ENCODE data around the gene CDH4. TPM values are rescaled to one million over a fixed set of nuclear protein-coding genes. Genes with fewer than 3 reads are reported as not detected.
"Not testable (repeated sequence)": the region's sequence is repeated elsewhere in the genome, so short reads cannot be mapped to it uniquely, and the experiment has no call there.

Gene CDH4
- total and polyA plus RNA-seq, 9 of the 15 experiments (the other 6 are each of a cell fraction or from before 2014, with no cell fraction given) = 0.04 TPM; not detected in 8

DNA sequence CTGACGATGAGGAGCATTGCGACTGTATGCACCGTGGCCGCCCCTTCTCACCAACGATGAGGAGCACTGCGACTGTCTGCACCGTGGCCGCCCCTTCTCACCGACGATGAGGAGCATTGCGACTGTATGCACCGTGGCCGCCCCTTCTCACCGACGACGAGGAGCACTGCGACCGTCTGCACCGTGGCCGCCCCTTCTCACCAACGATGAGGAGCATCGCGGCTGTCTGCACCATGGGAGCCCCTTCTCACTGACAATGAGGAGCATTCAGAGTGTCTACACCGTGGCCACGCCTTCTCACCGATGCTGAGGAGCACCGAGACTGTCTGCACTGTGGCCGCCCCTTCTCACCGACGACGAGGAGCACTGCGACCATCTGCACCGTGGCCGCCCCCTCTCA is 692.9 kb downstream of the CDH4 start:
- H3K4me1 ChIP-seq (replicated peaks in 1 of 2; ENCODE audit: control insufficient read depth in 2 of 2, insufficient read depth in 2 of 2, low read length in 2 of 2); POLR2A ChIA-PET; in situ Hi-C loops (cut with MboI); H3K27ac ChIP-seq (ENCODE audit: extremely low read depth, low read depth, low read length); ATAC-seq; H3K4me2 ChIP-seq (ENCODE audit: insufficient read depth, low read length); CTCF ChIA-PET (ENCODE audit: low intra/inter-chr PET ratio); DNase-seq (ENCODE audit: extremely low read depth in 1 of 4, low spot score in 3 of 4); FAIRE-seq; BruUV-seq (replicated peaks); H4K20me1 ChIP-seq (replicated peaks; ENCODE audit: control insufficient read depth, insufficient read depth, low read length); H3K9me3 ChIP-seq (replicated peaks; ENCODE audit: control insufficient read depth, insufficient read depth, low read depth, low read length); H3K9me1 ChIP-seq (ENCODE audit: control insufficient read depth, insufficient read depth, low read length); H3K36me3 ChIP-seq (ENCODE audit: control insufficient read depth, insufficient read depth, low read length); H3K4me3 ChIP-seq; H3K79me2 ChIP-seq (ENCODE audit: control insufficient read depth, insufficient read depth, low read length); H2AFZ ChIP-seq (ENCODE audit: low read depth, low read length); intact Hi-C loops (cut with micrococcal nuclease); H3K9ac ChIP-seq (ENCODE audit: insufficient read depth in 1 of 2, low read depth in 2 of 2, low read length in 2 of 2): not testable (repeated sequence)
- WGBS (ENCODE audit: insufficient coverage, low coverage, missing lambda C conversion rate) = 45% methylated on average over 8 of the region's 34 CpGs
- peaks cover 0 to 18% of the 10 kb centered on the region in 2 experiments; a peak in 2 of 5 replicates for H3K27me3 ChIP-seq (ENCODE audit: control insufficient read depth in 2 of 2, insufficient read depth in 2 of 2, low read length in 2 of 2)
- TF ChIP-seq ZNF263 (CRISPR knock-in tag; IDR thresholded peaks at IDR 0.05; ENCODE audit: borderline replicate concordance) = 0 out of 2 replicates have a peak, but pooled peaks have one; percentile 10

GRCh38 chr20:61945495-61945894 is 693.4 kb downstream of the CDH4 start:
- H3K4me3 ChIP-seq; DNase-seq (ENCODE audit: extremely low read depth in 1 of 4, low spot score in 3 of 4); H3K9ac ChIP-seq (ENCODE audit: insufficient read depth in 1 of 2, low read depth in 2 of 2, low read length in 2 of 2); H3K36me3 ChIP-seq (ENCODE audit: control insufficient read depth, insufficient read depth, low read length); intact Hi-C loops (cut with micrococcal nuclease); H3K79me2 ChIP-seq (ENCODE audit: control insufficient read depth, insufficient read depth, low read length); H3K4me2 ChIP-seq (ENCODE audit: insufficient read depth, low read length); H4K20me1 ChIP-seq (replicated peaks; ENCODE audit: control insufficient read depth, insufficient read depth, low read length); in situ Hi-C loops (cut with MboI); FAIRE-seq; H3K9me3 ChIP-seq (replicated peaks; ENCODE audit: control insufficient read depth, insufficient read depth, low read depth, low read length); H3K4me1 ChIP-seq (replicated peaks in 1 of 2; ENCODE audit: control insufficient read depth in 2 of 2, insufficient read depth in 2 of 2, low read length in 2 of 2); H3K27ac ChIP-seq (ENCODE audit: extremely low read depth, low read depth, low read length); POLR2A ChIA-PET; BruUV-seq (replicated peaks); CTCF ChIA-PET (ENCODE audit: low intra/inter-chr PET ratio); ATAC-seq; H3K9me1 ChIP-seq (ENCODE audit: control insufficient read depth, insufficient read depth, low read length); H2AFZ ChIP-seq (ENCODE audit: low read depth, low read length): not testable (repeated sequence)
- TF ChIP-seq ZNF263 (CRISPR knock-in tag; IDR thresholded peaks at IDR 0.05; ENCODE audit: borderline replicate concordance) = peak; percentile 28; the same call in 1 of the 2 replicates
- 23% methylated on average over 16 of the region's 29 CpGs for WGBS (ENCODE audit: insufficient coverage, low coverage, missing lambda C conversion rate)
- peaks cover 0 to 16% of the 10 kb centered on the region in 2 experiments; a peak in 2 of 5 replicates for H3K27me3 ChIP-seq (ENCODE audit: control insufficient read depth in 2 of 2, insufficient read depth in 2 of 2, low read length in 2 of 2)

DNA sequence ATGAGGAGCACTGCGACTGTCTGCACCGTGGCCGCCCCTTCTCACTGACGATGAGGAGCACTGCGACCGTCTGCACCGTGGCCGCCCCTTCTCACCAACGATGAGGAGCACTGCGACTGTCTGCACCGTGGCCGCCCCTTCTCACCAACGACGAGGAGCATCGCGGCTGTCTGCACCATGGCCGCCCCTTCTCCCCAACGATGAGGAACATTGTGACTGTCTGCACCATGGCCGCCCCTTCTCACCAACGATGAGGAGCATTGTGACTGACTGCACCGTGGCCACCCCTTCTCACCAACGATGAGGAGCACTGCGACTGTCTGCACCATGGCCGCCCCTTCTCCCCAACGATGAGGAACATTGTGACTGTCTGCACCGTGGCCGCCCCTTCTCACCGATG is 696.0 kb downstream of the CDH4 start:
- H2AFZ ChIP-seq (ENCODE audit: low read depth, low read length); H3K9me3 ChIP-seq (replicated peaks; ENCODE audit: control insufficient read depth, insufficient read depth, low read depth, low read length); DNase-seq (ENCODE audit: extremely low read depth in 1 of 4, low spot score in 3 of 4); H3K9me1 ChIP-seq (ENCODE audit: control insufficient read depth, insufficient read depth, low read length); ATAC-seq; H3K4me2 ChIP-seq (ENCODE audit: insufficient read depth, low read length); POLR2A ChIA-PET; CTCF ChIA-PET (ENCODE audit: low intra/inter-chr PET ratio); intact Hi-C loops (cut with micrococcal nuclease); H3K4me3 ChIP-seq; FAIRE-seq; H3K79me2 ChIP-seq (ENCODE audit: control insufficient read depth, insufficient read depth, low read length); H3K36me3 ChIP-seq (ENCODE audit: control insufficient read depth, insufficient read depth, low read length); H3K27ac ChIP-seq (ENCODE audit: extremely low read depth, low read depth, low read length); BruUV-seq (replicated peaks); H4K20me1 ChIP-seq (replicated peaks; ENCODE audit: control insufficient read depth, insufficient read depth, low read length); in situ Hi-C loops (cut with MboI); H3K4me1 ChIP-seq (replicated peaks in 1 of 2; ENCODE audit: control insufficient read depth in 2 of 2, insufficient read depth in 2 of 2, low read length in 2 of 2); H3K9ac ChIP-seq (ENCODE audit: insufficient read depth in 1 of 2, low read depth in 2 of 2, low read length in 2 of 2): not testable (repeated sequence)
- WGBS (ENCODE audit: insufficient coverage, low coverage, missing lambda C conversion rate) = 24% methylated on average over 10 of the region's 28 CpGs
- peaks cover 0 to 16% of the 10 kb centered on the region in 2 experiments; a peak in 2 of 5 replicates for H3K27me3 ChIP-seq (ENCODE audit: control insufficient read depth in 2 of 2, insufficient read depth in 2 of 2, low read length in 2 of 2)
